Uterus (tissue), 4 donors: ENCODE results near the gene TBC1D13. TPM values are rescaled to one million over a fixed set of nuclear protein-coding genes. Genes with fewer than 3 reads are reported as not detected.

Experiments used
- DNase-seq, 2 donors: peaks; one replicate each; pipeline ENCODE4 v3.0.0-alpha.2; 2019 to 2020
- H3K27ac ChIP-seq, 2 donors: fragments of 200-600 bp; sonication (generic); 1 replicate in 1 of 2; 2 replicates in 1 of 2; pipeline ENCODE4 v1.5.1; 2016 to 2018
- H3K27me3 ChIP-seq, 2 donors: fragments of 200-600 bp; sonication (generic); one replicate each; pipeline ENCODE4 v1.5.1; 2018 to 2019; ENCODE audit warnings: control low read depth in 1 of 2
- H3K36me3 ChIP-seq, 2 donors: fragments of 200-600 bp; sonication (generic); one replicate each; pipeline ENCODE4 v1.5.1; 2019; ENCODE audit warnings: control low read depth in 1 of 2
- H3K4me1 ChIP-seq, 2 donors: fragments of 200-600 bp; sonication (generic); one replicate each; pipeline ENCODE4 v1.5.1; 2018 to 2019; ENCODE audit warnings: control low read depth in 1 of 2
- H3K4me3 ChIP-seq, 2 donors: fragments of 200-600 bp; sonication (generic); 1 replicate in 1 of 2; 2 replicates in 1 of 2; pipeline ENCODE4 v1.5.1; 2018 to 2019; ENCODE audit warnings: mild to moderate bottlenecking in 1 of 2
- H3K9me3 ChIP-seq, 2 donors: fragments of 200-600 bp; sonication (generic); one replicate each; pipeline ENCODE4 v1.5.1; 2019; ENCODE audit warnings: control low read depth in 1 of 2
- CTCF ChIP-seq, 4 experiments: fragments of 200-600 bp in 2 of 4; fragments of 450-650 bp in 2 of 4; sonication (generic) in 2 of 4; IDR thresholded peaks; one replicate each; pipeline ENCODE4 v1.5.1; 2016 to 2019; ENCODE audit warnings: antibody characterized with exemption in 4 of 4, mild to moderate bottlenecking in 2 of 4, moderate library complexity in 1 of 4
- POLR2A ChIP-seq, 2 donors: fragments of 450-650 bp; IDR thresholded peaks; one replicate each; pipeline ENCODE4 v1.6.1; 2016; ENCODE audit warnings: antibody characterized with exemption in 2 of 2, mild to moderate bottlenecking in 1 of 2, moderate library complexity in 1 of 2
- intact Hi-C: fragments of 100-400 bp; cut with DNase I; formaldehyde crosslinking; loops from one replicate; pipeline ENCODE4 v1.15.1; 2023; ENCODE audit warnings: low total_unique reads
- total RNA-seq, 4 donors: library from RNA; depleted of rRNA in 3 of 4; stranded (reverse); fragments of >200 nt in 3 of 4; gene quantifications; one replicate each; pipeline versions ENCODE4 v1.1.0 to v1.2.4, GENCODE V29; 2014 to 2023
- donor health status: DM: yes; HTN: yes; CAD: no.

Gene TBC1D13
- total RNA-seq, 4 donors from 2014 or later, result 7.1 to 26.8 (median 23.3) TPM

GRCh38 chr9:128810873-128811272, 23.8 kb downstream of the TBC1D13 start:
- Histone ChIP-seq H3K4me3 (no peak overlapping the region), H3K4me1 (no peaks in the 10 kb centered on the region), H3K9me3 (no peaks in the 10 kb centered on the region), H3K36me3 (no peaks in the 10 kb centered on the region), H3K27me3 (no peaks in the 10 kb centered on the region), H3K27ac (no peak overlapping the region)
- TF ChIP-seq POLR2A (IDR thresholded peaks at IDR 0.05) (no peak), CTCF (IDR thresholded peaks at IDR 0.05) (no peak)
- no peak for DNase-seq
- intact Hi-C loops, result no loop called here

- intact Hi-C loops, result no loop called here
- peak; percentile 61 to 93 for TF ChIP-seq POLR2A (IDR thresholded peaks at IDR 0.05)
- peak; percentile 91 to 99 (median 98) for TF ChIP-seq CTCF (IDR thresholded peaks at IDR 0.05)
- H3K36me3 ChIP-seq, result no peaks in the 10 kb centered on the region
- peak within 1 kb of the TSS; percentile 51 to 66 for H3K4me3 ChIP-seq
- no peaks in the 10 kb centered on the region for H3K9me3 ChIP-seq
- DNase-seq, result peak; percentile 96 to 98
- peaks cover 0 to 4% of the 10 kb centered on the region in 2 donors for H3K4me1 ChIP-seq
- H3K27me3 ChIP-seq, result no peaks in the 10 kb centered on the region
- peak within 1 kb of the TSS; percentile 66 to 79 for H3K27ac ChIP-seq
These were observed 31.2 kb downstream of the TBC1D13 start, which contains the start of gene ENDOG for GRCh38 chr9:128818099-128818838. Gene ENDOG (plus strand): TSS chr9:128818500. CDS start chr9:128818685, 185 bp downstream.

GRCh38 chr9:128818839-128819715, 32.0 kb downstream of the TBC1D13 start:
- intact Hi-C loops, result no loop called here
- no peak for DNase-seq
- peak overlapping the region; percentile 51 to 66 for H3K4me3 ChIP-seq
- peak overlapping the region; percentile 66 to 79 for H3K27ac ChIP-seq
- TF ChIP-seq CTCF (IDR thresholded peaks at IDR 0.05) (no peak), POLR2A (IDR thresholded peaks at IDR 0.05) (no peak)
- no peaks in the 10 kb centered on the region for H3K36me3 ChIP-seq
- no peaks in the 10 kb centered on the region for H3K27me3 ChIP-seq
- no peaks in the 10 kb centered on the region for H3K9me3 ChIP-seq
- H3K4me1 ChIP-seq, result peaks cover 0 to 4% of the 10 kb centered on the region in 2 donors

- H3K4me3 ChIP-seq, result no peak overlapping the region
- peaks cover 0 to 4% of the 10 kb centered on the region in 2 donors for H3K4me1 ChIP-seq
- no peaks in the 10 kb centered on the region for H3K9me3 ChIP-seq
- no peaks in the 10 kb centered on the region for H3K27me3 ChIP-seq
- intact Hi-C loops, result no loop called here
- H3K27ac ChIP-seq, result no peak overlapping the region
- no peak for TF ChIP-seq CTCF (IDR thresholded peaks at IDR 0.05)
- TF ChIP-seq POLR2A (IDR thresholded peaks at IDR 0.05), result no peak
- DNase-seq, result peak; percentile 64 to 75
- no peaks in the 10 kb centered on the region for H3K36me3 ChIP-seq
These were observed 32.9 kb downstream of the TBC1D13 start for GRCh38 chr9:128819716-128820664.
